Left colon (tissue), 2 donors: Measurements from ENCODE around the gene KLF16. TPM values are rescaled to one million over a fixed set of nuclear protein-coding genes. Genes with fewer than 3 reads are reported as not detected.

Source experiments
- ATAC-seq: fragments of 200-7000 bp; cut with Tn5 transposase; one replicate; pipeline ENCODE4 v1.9.1; 2020; ENCODE audit warnings: mild to moderate bottlenecking, moderate library complexity
- DNase-seq, 2 donors: peaks; one replicate each; pipeline ENCODE4 v3.0.0-alpha.2; 2020
- intact Hi-C, 2 donors: fragments of 100-400 bp; cut with DNase I in 1 of 2; cut with micrococcal nuclease in 1 of 2; formaldehyde crosslinking; loops; one replicate each; pipeline versions ENCODE4 v1.11.2 to v1.14.0; 2022; cut with DNase I, micrococcal nuclease
- total RNA-seq, 2 donors: library from RNA; stranded (reverse); fragmentation: NEBNext Ultra II Directional; extraction: Animal tissue kit (Norgen Biotek cat#: 25700); gene quantifications; one replicate each; pipeline ENCODE4 v1.2.1, GENCODE V29; 2021
- donor health status: DM: no; HTN: no; CAD: no.
- donor health status: DM: yes; HTN: yes; CAD: no.

KLF16 gene
- total RNA-seq, 2 donors from 2014 or later = 30.6 to 35.9 TPM

DNA sequence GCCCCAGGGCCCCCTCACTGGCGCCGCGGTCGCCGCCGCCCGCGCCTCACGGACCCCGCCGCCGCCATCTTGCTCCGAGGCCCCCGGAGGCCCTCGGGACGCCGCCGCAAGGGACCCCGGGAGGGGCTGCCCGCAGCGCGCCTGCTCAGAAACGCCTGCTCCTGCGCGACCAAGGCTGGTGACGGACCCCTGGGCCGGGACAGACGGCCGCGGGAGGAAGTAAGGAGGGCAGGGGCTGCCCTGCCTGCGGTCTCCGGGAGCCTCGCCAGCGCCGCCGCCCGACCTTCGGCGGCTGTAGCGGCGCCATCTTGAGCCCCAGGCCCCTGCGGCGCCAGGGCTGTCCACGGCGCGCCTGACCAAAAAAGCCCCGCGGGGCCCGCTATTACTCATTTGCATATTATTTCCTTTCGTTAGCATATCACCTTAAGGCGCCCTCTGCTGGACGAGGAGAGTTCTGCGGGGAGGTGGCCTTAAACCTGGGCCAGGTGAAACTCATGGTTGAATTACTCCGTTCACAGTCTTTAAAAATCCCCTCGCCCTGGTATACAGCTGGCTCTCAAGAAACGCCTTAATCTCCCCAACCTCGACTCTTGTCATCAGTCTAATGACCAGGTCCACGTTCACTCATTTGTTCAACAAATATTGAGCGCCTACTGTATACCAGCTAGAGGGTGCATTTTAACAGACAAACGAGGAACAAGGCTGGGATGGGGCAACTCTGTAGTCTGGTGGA is 14.8 kb downstream of the KLF16 start, which contains the start of gene REXO1:
REXO1 (minus strand) TSS at position 85 of the 733 bp plus-strand sequence. CDS start 125 bp downstream, outside the sequence.
- ATAC-seq = peak; percentile 72
- peak; percentile 92 to 98 for DNase-seq
- intact Hi-C loops = no loop called here

- peak; percentile 51 for ATAC-seq
- intact Hi-C loops = no loop called here
- DNase-seq = peak in 1 of 2 donors; percentile 68
Measured at GRCh38 chr19:1847684-1848398, 15.5 kb downstream of the KLF16 start.

DNA sequence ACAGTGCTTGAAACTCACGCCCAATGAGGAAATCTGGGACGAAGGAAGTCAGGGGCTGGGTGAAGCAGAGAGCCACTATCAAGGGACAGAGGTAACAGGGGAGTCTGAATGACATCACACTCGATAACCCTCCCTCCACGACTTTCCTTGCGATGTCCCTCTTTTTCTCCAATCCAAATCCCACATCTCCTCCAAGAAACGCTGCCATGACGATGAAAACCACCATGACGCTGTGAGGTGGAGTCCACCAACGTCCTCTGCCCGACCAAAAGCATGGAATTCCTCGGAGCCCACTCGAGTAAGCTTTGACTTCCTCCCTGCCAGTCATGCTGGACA is 16.1 kb downstream of the KLF16 start:
- intact Hi-C loops = no loop called here
- DNase-seq = no peak
- ATAC-seq = no peak

GRCh38 chr19:1846517-1847204 is 16.7 kb downstream of the KLF16 start:
- no peak for ATAC-seq
- no peak for DNase-seq
- intact Hi-C loops = no loop called here

- DNase-seq (no peak), ATAC-seq (no peak)
- intact Hi-C loops = no loop called here
Measured at GRCh38 chr19:1845642-1846041, 17.7 kb downstream of the KLF16 start.

DNA sequence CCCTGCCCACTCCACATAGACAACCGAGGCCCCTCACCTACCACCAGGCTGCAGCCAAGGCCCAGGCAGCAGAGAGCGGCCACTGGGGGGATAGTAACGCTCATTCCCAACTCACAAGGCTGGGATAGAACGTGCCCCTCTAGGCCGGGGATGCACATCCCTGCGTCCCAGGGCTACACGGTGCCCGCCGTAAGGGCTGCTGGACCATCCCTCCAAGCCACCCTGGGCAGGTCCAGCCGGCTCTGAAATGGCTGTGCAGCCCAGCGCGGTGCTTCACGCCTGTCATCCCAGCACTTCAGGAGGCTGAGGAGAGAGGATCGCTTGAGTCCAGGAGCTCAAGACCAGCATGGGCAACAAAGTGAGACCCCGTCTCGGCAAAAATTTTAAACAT is 18.3 kb downstream of the KLF16 start:
- ATAC-seq (no peak), DNase-seq (no peak)
- intact Hi-C loops = no loop called here

DNA sequence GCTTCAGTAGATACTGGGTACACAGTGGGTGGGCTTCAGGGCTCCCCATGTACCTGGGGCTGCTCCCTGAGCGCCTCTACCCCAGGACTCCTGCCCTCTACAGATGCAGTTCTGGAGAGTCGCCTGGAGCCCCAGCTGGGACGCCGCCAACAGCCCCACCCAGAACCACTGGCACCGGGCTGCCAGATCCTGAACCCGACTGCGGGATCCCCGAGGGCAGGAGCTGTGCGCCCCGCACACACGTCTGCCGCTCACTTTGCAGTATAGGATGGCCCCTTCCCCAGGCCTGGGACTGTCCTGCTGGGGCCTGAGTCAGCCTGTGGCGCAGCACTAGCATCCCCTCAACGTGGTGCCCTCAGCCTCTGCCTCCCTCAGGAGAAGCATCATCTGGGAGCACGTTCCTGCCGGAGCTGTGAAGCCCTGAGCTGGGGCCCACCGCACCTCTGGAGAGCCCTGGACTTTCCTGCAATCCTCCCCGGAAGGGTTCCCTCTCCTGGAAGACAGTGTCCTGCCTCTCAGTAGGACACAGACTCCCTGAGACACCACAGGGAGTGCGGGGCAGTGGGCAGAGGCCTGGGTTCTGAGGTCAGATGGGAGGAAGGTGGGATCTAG is 18.8 kb downstream of the KLF16 start:
- no peak for DNase-seq
- no peak for ATAC-seq

DNA sequence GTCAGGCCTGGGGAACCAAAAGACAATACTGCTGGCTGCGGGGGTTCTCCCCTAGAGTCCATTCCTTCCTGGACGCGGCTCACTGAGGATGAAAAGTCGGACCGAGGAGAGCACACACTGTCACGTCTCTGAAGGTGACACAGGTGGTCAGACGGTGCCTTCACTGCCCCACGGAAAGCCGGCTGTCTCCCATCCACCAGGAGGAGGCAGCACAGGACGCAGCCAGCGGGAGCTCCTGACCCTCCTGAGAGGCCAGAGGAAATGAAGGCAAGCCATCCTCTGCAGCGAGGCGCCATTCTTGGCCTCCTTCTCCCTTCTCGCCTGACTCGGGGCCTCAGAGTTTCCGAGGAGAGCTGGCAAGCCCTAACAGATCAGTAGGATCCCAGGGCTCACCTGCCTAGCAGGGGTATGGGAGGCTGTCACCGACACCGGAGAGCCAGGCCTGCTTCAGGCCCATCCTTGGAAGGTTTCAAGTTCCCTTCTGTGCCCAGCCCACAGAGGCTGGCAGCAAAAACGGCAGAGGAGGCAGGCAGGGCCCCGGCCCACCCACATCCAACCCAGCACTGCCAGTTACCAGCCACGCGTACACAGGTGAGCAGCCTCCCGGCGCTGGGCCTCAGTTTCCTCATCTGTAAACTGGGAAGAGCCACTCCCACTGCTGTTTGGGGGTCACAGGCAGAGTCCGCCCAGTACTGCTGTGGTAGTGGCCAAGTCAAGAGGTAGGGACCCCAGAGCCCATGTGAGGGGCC is 19.6 kb downstream of the KLF16 start:
- ATAC-seq (no peak), DNase-seq (no peak)
- intact Hi-C loops = no loop called here

More for the DNA sequence above, 18.8 kb downstream of the KLF16 start:
- intact Hi-C loops = no loop called here

- intact Hi-C loops = no loop called here
- no peak for ATAC-seq
- DNase-seq = no peak
Measured at GRCh38 chr19:1843116-1843515, 20.3 kb downstream of the KLF16 start.

GRCh38 chr19:1841209-1841924 is 22.0 kb downstream of the KLF16 start:
- ATAC-seq (no peak), DNase-seq (no peak)
- intact Hi-C loops = no loop called here

- ATAC-seq = peak; percentile 38
- intact Hi-C loops = no loop called here
- DNase-seq = no peak
Measured at GRCh38 chr19:1840541-1841115, 22.8 kb downstream of the KLF16 start.

DNA sequence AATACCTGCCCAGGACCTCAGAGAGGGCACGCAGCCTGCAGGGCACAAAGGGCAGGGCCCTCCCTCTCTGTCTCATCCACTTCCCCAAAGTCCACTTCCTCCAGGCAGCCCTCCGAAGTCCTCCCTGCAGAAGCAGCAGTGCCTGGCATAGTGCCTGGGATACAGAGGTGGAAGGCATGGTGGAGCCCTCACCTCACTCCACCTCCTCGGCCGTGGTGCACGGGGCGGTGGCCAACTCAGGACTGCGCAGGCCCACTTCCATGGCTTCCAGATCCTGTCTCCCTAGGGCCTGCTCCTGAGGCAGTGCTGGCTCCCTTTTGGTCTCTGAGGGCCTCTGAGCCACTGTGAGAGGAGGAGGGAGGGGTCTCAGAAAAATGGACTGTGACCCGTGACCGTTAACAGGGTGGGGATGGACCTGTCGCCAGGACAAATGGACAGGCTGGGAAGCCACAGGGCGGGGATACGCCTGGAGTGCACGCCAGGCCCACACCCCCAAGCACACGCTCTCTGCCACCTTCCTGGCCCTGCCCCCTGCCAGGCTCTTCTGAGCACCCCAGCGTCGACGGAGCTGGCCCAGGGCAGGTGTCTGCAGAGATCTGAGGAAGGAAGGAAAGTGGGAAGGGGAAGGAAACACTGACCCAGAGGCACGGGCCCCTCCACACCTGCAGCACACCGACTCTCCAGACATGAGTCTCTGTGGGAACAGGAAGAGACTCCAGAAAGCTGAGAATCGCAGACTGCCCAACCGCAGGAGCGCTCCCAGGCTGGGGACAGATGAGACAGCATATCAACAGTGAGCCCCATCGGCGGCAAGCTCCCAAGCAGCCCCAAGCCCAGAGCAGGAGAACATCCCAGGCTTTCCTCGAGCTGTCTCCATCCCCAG is 23.5 kb downstream of the KLF16 start:
- peak; percentile 81 to 92 for DNase-seq
- ATAC-seq = peak; percentile 80
- intact Hi-C loops = no loop called here

DNA sequence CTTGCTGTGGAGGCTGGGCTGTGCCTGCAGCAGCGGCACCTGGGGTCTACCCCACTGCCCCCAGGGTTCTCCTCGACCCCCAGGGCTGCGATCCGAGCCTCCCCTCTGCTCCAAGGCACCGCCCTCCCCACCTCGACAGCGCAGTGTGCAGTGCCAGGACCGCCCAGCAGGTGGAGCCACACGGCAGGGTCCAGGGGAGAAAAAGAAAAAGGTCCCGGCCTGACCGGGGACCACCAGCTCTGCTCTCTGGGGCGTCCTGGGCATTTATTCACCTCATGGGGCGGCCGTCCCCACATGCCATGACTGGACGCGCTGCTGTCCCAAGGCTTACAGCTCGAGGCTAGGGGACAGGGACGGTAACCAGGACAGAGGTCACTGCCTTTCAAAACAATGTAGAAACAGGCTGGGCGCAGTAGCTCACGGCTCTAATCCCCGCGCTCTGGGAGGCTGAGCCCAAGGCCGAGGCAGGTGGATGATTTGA is 25.7 kb downstream of the KLF16 start:
- ATAC-seq = peak; percentile 49
- intact Hi-C loops = no loop called here
- peak in 1 of 2 donors; percentile 67 for DNase-seq

DNA sequence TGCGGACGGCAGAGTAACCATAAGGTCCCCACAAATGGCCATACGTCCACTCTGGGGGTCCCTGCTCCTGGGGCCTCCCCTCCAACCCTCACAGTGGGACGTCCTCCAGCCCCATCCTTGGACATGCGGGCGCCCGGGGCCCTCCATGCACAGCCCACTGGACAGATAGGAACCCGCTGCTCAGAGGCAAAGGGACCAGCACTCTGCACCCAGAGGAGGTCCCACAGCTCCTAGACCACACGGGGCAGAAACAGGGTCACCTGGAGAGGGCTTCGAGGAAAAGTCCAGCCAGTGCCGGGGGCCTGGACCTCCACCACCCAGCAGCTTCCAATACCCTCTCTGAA is 26.2 kb downstream of the KLF16 start:
- intact Hi-C loops = no loop called here
- ATAC-seq (no peak), DNase-seq (no peak)

DNA sequence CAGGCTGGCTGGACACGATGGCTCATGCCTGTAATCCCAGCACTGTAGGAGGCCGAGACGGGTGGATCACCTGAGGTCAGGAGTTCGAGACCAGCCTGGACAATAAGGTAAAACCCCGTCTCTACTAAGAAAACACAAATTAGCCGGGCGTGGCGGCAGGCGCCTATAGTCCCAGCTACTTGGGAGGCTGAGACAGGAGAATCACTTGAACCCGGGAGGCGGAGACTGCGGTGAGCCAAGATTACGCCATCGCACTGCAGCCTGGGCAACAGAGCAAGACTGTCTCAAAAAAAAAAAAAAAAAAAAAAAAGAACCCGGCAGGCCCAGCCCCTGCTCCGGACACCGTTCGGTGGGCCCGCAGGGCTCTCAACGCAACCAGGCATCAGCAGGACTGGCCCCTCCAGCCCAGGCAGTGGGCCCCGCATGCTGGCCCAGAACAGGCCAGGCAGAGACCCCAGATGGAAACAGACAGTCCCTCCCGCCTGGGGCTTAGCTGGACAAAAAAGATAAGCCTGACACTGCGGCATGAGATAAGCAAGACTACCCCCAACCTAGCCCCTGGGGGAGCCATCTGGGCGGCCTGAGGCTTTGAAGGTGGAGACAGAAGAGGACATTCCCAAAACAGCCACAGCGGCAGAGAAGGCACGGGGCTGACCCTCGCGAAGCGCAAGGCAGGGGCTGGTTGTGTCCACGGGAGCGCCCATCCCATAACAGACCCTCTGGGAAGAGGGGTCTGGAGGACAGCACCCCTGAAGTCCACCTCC is 26.7 kb downstream of the KLF16 start:
- ATAC-seq = no peak
- intact Hi-C loops = no loop called here

GRCh38 chr19:1833540-1833939 is 29.8 kb downstream of the KLF16 start:
- no peak for DNase-seq
- intact Hi-C loops = no loop called here
- no peak for ATAC-seq

More for the DNA sequence above, 26.7 kb downstream of the KLF16 start:
- no peak for DNase-seq
